NT2/D1 (cell line): ENCODE results near the gene CRYBG2.

Experiments used
- SUZ12 ChIP-seq: IDR thresholded peaks from 2 replicates; pipeline ENCODE4 v1.6.1; 2011; ENCODE audit not compliant: insufficient read length, insufficient read depth; ENCODE audit errors: extremely low read depth
- YY1 ChIP-seq: IDR thresholded peaks from 2 replicates; pipeline ENCODE4 v1.6.1; 2011; ENCODE audit not compliant: insufficient read length, insufficient read depth
- ZNF274 ChIP-seq: IDR thresholded peaks from 2 replicates; pipeline ENCODE4 v1.6.1; 2011; ENCODE audit warnings: mild to moderate bottlenecking, low read depth, low read length

DNA sequence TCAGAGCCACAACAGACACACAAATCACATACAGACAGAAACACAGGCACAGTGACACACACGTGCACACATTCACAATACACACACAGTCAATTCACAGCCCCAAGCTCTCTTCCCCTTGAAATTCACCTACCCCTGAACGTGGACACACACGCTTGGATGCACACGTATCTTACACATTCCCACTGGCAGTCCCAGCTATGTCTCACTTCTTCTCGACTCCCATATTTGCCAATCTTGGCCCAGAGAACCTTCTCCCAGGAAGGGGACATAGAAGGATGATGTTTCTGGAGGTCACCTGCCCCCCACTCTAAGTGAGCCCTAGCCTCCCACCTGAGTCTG is 1.6 kb downstream of the CRYBG2 start:
- TF ChIP-seq YY1 (no peak), ZNF274 (no peak), SUZ12 (no peak)
